ENCODE measurements around the gene RAB1A. TPM values are rescaled to one million over a fixed set of nuclear protein-coding genes. Genes with fewer than 3 reads are reported as not detected.
"Not testable (repeated sequence)": the region's sequence is repeated elsewhere in the genome, so short reads cannot be mapped to it uniquely, and the experiment has no call there.

The RAB1A gene
- total and polyA plus RNA-seq, 4 donors = 104 to 159 (median 136) TPM

GRCh38 chr2:65172994-65173790 is 43.3 kb upstream of the RAB1A start:
- ATAC-seq (ENCODE audit: insufficient read depth, low FRiP score) = no peak
- no peaks in the 10 kb centered on the region for H3K9me3 ChIP-seq (ENCODE audit: control insufficient read depth in 4 of 4, insufficient read depth in 3 of 4, low read length in 3 of 4)
- WGBS, 2 donors = 92 to 93% methylated on average over 12 of the region's 12 CpGs
- no peak overlapping the region for H3K27ac ChIP-seq (ENCODE audit: low read depth in 1 of 2, low read length in 1 of 2)
- no peak for DNase-seq
- TF ChIP-seq CTCF (IDR thresholded peaks at IDR 0.05; ENCODE audit: control extremely low read depth, extremely low read depth) = no peak
- H3K4me1 ChIP-seq (ENCODE audit: control insufficient read depth in 5 of 5, insufficient read depth in 5 of 5, low read length in 5 of 5) = no peaks in the 10 kb centered on the region
- no peak overlapping the region for H3K4me3 ChIP-seq
- H3K36me3 ChIP-seq (ENCODE audit: control insufficient read depth in 4 of 4, insufficient read depth in 4 of 4, low read length in 4 of 4) = no peaks in the 10 kb centered on the region
- no peaks in the 10 kb centered on the region for H3K27me3 ChIP-seq (ENCODE audit: control insufficient read depth in 3 of 3, insufficient read depth in 3 of 3, low read length in 2 of 3)
- no peak overlapping the region for H3K9ac ChIP-seq (ENCODE audit: insufficient read depth in 1 of 2, low read length in 2 of 2)

GRCh38 chr2:65170611-65171477 is 40.9 kb upstream of the RAB1A start:
- WGBS, 2 donors = 82 to 87% methylated on average over 14 of the region's 14 CpGs
- not testable (repeated sequence) for H3K27me3 ChIP-seq (ENCODE audit: control insufficient read depth in 3 of 3, insufficient read depth in 3 of 3, low read length in 2 of 3); H3K9me3 ChIP-seq (ENCODE audit: control insufficient read depth in 4 of 4, insufficient read depth in 3 of 4, low read length in 3 of 4); H3K4me1 ChIP-seq (ENCODE audit: control insufficient read depth in 5 of 5, insufficient read depth in 5 of 5, low read length in 5 of 5); H3K27ac ChIP-seq (ENCODE audit: low read depth in 1 of 2, low read length in 1 of 2); H3K4me3 ChIP-seq; H3K9ac ChIP-seq (ENCODE audit: insufficient read depth in 1 of 2, low read length in 2 of 2); H3K36me3 ChIP-seq (ENCODE audit: control insufficient read depth in 4 of 4, insufficient read depth in 4 of 4, low read length in 4 of 4); ATAC-seq (ENCODE audit: insufficient read depth, low FRiP score)
- DNase-seq = peak in 2 of 3 donors; percentile 14 to 33

- H3K4me1 ChIP-seq (ENCODE audit: control insufficient read depth in 5 of 5, insufficient read depth in 5 of 5, low read length in 5 of 5) = no peaks in the 10 kb centered on the region
- no peak overlapping the region for H3K27ac ChIP-seq (ENCODE audit: low read depth in 1 of 2, low read length in 1 of 2)
- no peak for TF ChIP-seq CTCF (IDR thresholded peaks at IDR 0.05; ENCODE audit: control extremely low read depth, extremely low read depth)
- ATAC-seq (ENCODE audit: insufficient read depth, low FRiP score) (no peak), DNase-seq (no peak)
- no peaks in the 10 kb centered on the region for H3K9me3 ChIP-seq (ENCODE audit: control insufficient read depth in 4 of 4, insufficient read depth in 3 of 4, low read length in 3 of 4)
- 90 to 92% methylated on average over 4 of the region's 4 CpGs for WGBS, 2 donors
- no peaks in the 10 kb centered on the region for H3K27me3 ChIP-seq (ENCODE audit: control insufficient read depth in 3 of 3, insufficient read depth in 3 of 3, low read length in 2 of 3)
- H3K4me3 ChIP-seq = no peak overlapping the region
- no peak overlapping the region for H3K9ac ChIP-seq (ENCODE audit: insufficient read depth in 1 of 2, low read length in 2 of 2)
- H3K36me3 ChIP-seq (ENCODE audit: control insufficient read depth in 4 of 4, insufficient read depth in 4 of 4, low read length in 4 of 4) = no peaks in the 10 kb centered on the region
Measured at GRCh38 chr2:65169760-65170136, 39.8 kb upstream of the RAB1A start.

GRCh38 chr2:65165558-65165957 is 35.7 kb upstream of the RAB1A start:
- 47 to 73% methylated on average over 7 of the region's 7 CpGs for WGBS, 2 donors
- no peak for TF ChIP-seq CTCF (IDR thresholded peaks at IDR 0.05; ENCODE audit: control extremely low read depth, extremely low read depth)
- Histone ChIP-seq H3K9ac (ENCODE audit: insufficient read depth in 1 of 2, low read length in 2 of 2) (no peak overlapping the region), H3K9me3 (ENCODE audit: control insufficient read depth in 4 of 4, insufficient read depth in 3 of 4, low read length in 3 of 4) (no peaks in the 10 kb centered on the region), H3K27ac (ENCODE audit: low read depth in 1 of 2, low read length in 1 of 2) (no peak overlapping the region), H3K4me1 (ENCODE audit: control insufficient read depth in 5 of 5, insufficient read depth in 5 of 5, low read length in 5 of 5) (peaks cover 0 to 3% (median 0%) of the 10 kb centered on the region in 5 donors), H3K4me3 (no peak overlapping the region), H3K36me3 (ENCODE audit: control insufficient read depth in 4 of 4, insufficient read depth in 4 of 4, low read length in 4 of 4) (no peaks in the 10 kb centered on the region), H3K27me3 (ENCODE audit: control insufficient read depth in 3 of 3, insufficient read depth in 3 of 3, low read length in 2 of 3) (no peaks in the 10 kb centered on the region)
- DNase-seq = peak in 1 of 3 donors; percentile 9
- ATAC-seq (ENCODE audit: insufficient read depth, low FRiP score) = no peak

Data from lung (tissue), 12 donors.